Esophagus (tissue), 2 donors: ENCODE results near the gene VAMP4. TPM values are rescaled to one million over a fixed set of nuclear protein-coding genes. Genes with fewer than 3 reads are reported as not detected.

Experiments
- H3K27ac ChIP-seq, 2 donors: one replicate each; pipeline ENCODE4 v1.5.1; 2013; ENCODE audit warnings: low read depth in 2 of 2, mild to moderate bottlenecking in 2 of 2, inconsistent platforms in 1 of 2, low read length in 1 of 2, moderate library complexity in 1 of 2
- H3K27me3 ChIP-seq, 2 donors: one replicate each; pipeline ENCODE4 v1.6.1; 2013; ENCODE audit warnings: low read length in 2 of 2, control low read depth in 1 of 2, mild to moderate bottlenecking in 1 of 2; ENCODE audit not compliant: insufficient read depth in 2 of 2, control insufficient read depth in 1 of 2
- H3K36me3 ChIP-seq, 2 donors: one replicate each; pipeline ENCODE4 v1.6.1; 2013; ENCODE audit warnings: low read length in 1 of 2; ENCODE audit not compliant: control insufficient read depth in 2 of 2, insufficient read depth in 2 of 2
- H3K4me1 ChIP-seq, 2 donors: one replicate each; pipeline ENCODE4 v1.6.1; 2013; ENCODE audit warnings: low read length in 1 of 2; ENCODE audit not compliant: control insufficient read depth in 2 of 2, insufficient read depth in 2 of 2
- H3K4me3 ChIP-seq, 2 donors: one replicate each; pipeline ENCODE4 v1.5.1; 2013; ENCODE audit warnings: low read length in 2 of 2, mild to moderate bottlenecking in 2 of 2, low read depth in 1 of 2, moderate library complexity in 1 of 2
- H3K9me3 ChIP-seq, 2 donors: one replicate each; pipeline ENCODE4 v1.6.1; 2013; ENCODE audit warnings: mild to moderate bottlenecking in 2 of 2, low read depth in 1 of 2, low read length in 1 of 2, moderate library complexity in 1 of 2; ENCODE audit not compliant: control insufficient read depth in 2 of 2, insufficient read depth in 1 of 2
- WGBS, 2 donors: extraction: QIAGEN DNeasy Blood & Tissue Kit; methylation state at CpG; one replicate each; pipeline ENCODE4 v1.1.7; 2013; 5-methylcytosine and 5-hydroxymethylcytosine counted together
- polyA plus RNA-seq, 2 donors: library from polyadenylated mRNA; stranded (reverse); fragments of 200-250 nt; gene quantifications; one replicate each; pipeline ENCODE4 v1.2.3, GENCODE V29; 2013
- donor health status: healthy with polysubstance abuse.
- donor health status: Bipolar disorder and iron deficiency.

VAMP4 gene
- polyA plus RNA-seq, 2 donors = 5.0 to 5.5 TPM

DNA sequence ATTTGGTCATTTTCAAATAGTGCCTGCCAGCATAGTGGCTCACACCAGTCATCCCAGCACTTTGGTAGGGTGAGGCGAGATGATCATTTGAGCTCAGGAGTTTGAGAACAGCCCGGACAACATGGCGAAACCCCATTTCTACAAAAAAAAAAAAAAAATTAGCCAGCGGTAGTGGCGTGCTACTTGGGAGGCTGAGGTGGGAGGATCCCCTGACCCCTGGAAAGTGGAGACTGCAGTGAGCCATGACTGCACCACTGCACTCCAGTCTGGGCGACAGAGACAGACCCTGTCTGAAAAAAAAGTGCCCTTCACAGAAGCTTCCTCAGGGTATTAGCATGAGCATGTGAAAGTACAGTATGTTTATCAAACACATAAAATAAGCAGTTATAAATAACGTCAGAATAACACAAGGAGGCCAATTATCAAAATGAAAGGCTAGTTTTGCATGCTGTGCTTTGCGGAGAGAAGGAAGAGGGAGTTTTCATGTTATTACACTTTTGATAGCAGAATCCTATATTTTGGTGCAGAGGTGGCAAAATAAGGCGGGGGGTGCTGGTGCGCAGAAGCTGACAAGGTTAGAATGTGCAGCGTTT, 38.8 kb upstream of the VAMP4 start:
- Histone ChIP-seq H3K4me3 (peak overlapping the region; percentile 50 to 61), H3K36me3 (peaks cover 7% of the 10 kb centered on the region in 2 donors), H3K27ac (peak overlapping the region; percentile 90 to 93), H3K27me3 (no peaks in the 10 kb centered on the region), H3K9me3 (no peaks in the 10 kb centered on the region), H3K4me1 (peaks cover 3 to 6% of the 10 kb centered on the region in 2 donors)
- 42 to 43% methylated on average over 11 of the region's 11 CpGs for WGBS, 2 donors

DNA sequence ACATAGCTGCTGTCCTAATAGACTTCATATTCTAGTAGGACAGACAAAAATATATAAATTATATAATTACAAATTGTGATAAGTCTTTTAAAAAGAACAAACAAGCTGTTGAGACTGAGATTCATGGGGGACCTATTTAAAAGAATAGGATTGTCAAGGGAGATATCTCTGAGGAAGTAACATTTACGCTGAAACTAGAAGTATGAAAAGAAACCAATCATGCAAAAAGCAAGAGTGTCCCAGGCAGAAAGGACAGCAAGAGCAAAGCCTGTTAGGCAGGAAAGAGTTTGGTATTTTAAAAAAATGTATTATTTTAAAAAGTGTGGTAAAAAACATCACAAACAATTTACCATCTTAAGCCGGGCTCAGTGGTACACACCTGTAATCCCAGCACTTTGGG, 30.4 kb upstream of the VAMP4 start:
- H3K27ac ChIP-seq = no peak overlapping the region
- H3K4me1 ChIP-seq = no peaks in the 10 kb centered on the region
- H3K36me3 ChIP-seq = no peaks in the 10 kb centered on the region
- 89 to 95% methylated on average over 2 of the region's 2 CpGs for WGBS, 2 donors
- no peaks in the 10 kb centered on the region for H3K9me3 ChIP-seq
- no peak overlapping the region for H3K4me3 ChIP-seq
- H3K27me3 ChIP-seq = no peaks in the 10 kb centered on the region

DNA sequence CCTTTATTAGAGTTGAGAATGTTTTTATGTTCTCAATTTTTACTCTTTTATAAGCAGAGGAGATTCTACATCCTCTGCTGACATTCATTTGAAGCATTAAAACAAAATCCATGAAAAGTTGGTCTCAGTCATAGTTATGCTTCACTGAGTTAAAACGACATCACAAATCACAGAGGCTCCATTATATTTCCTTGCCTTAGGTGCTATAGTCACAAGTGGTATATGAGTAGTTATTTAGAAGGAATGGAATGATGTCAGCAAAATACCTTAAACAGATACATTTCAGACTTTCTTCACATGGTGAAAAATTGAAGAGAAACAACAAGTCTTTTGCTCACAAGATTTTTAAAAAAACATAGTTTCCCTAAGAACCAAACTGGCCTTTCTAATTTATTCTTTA, 27.9 kb upstream of the VAMP4 start:
- no peaks in the 10 kb centered on the region for H3K9me3 ChIP-seq
- H3K27ac ChIP-seq = no peak overlapping the region
- no peak overlapping the region for H3K4me3 ChIP-seq
- no peaks in the 10 kb centered on the region for H3K36me3 ChIP-seq
- H3K4me1 ChIP-seq = no peaks in the 10 kb centered on the region
- no peaks in the 10 kb centered on the region for H3K27me3 ChIP-seq
- WGBS, 2 donors = 39 to 61% methylated on average over 1 of the region's 1 CpG

DNA sequence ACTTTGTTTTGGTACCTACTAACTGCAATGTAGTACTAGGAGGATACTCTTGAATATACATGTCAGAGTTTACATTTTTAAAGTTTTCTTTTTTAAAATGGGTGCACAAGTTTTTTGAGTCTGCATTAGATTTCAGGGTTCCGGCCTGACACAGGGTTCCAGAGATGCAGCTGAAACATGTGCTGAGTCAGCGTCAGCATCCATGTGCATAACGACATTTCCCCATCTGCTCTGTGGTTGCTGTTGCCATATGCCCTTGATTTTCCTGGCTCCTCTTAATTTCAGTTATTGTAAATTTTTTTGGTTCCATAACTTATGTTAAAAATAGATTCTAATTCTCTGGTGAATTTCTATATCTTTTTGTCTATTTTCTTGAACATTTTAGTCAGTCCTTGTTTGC, 27.3 kb upstream of the VAMP4 start:
- Histone ChIP-seq H3K4me3 (no peak overlapping the region), H3K4me1 (no peaks in the 10 kb centered on the region), H3K27me3 (no peaks in the 10 kb centered on the region), H3K36me3 (no peaks in the 10 kb centered on the region), H3K9me3 (no peaks in the 10 kb centered on the region), H3K27ac (no peak overlapping the region)
- 69 to 80% methylated on average over 3 of the region's 3 CpGs for WGBS, 2 donors

DNA sequence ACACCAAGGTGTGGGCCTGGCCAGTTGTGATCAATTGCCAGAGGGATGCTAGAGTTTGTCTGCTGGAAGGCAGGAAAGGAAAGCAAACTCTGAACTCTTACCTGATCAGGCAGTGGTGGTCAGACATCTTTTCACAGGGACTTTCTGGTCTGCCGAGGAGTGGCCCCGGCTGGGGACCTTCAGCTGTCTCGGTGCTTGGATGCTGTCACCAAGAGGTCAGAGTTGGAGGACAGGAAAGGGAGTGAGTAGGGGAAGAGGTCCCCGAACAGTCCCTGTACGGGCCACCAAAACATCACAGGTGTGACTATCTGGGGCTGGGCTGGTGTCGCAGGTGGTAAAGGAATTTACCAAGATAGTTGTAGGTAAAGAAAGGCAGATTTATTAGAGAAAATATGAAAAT, 21.9 kb upstream of the VAMP4 start:
- H3K36me3 ChIP-seq = no peaks in the 10 kb centered on the region
- H3K9me3 ChIP-seq = no peaks in the 10 kb centered on the region
- no peaks in the 10 kb centered on the region for H3K27me3 ChIP-seq
- no peak overlapping the region for H3K27ac ChIP-seq
- 81 to 87% methylated on average over 6 of the region's 6 CpGs for WGBS, 2 donors
- H3K4me1 ChIP-seq = no peaks in the 10 kb centered on the region
- H3K4me3 ChIP-seq = no peak overlapping the region

DNA sequence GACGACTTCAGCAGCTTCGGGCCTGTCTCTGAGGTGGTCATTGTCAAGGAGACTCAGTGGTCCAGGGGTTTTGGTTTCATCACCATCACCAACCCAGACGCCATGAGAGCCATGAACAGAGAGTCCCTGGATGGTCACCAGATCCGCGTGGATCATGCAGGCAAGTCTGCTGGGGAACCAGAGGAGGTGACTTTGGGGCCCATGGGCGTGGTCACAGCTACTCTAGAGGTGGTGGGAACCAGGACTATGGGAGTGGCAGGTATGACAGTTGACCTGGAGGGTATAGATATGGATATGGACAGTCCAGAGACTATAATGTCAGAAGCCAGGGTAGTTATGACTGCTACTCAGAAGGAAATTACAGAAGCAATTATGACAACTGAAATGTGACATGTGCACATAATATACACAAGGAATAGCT, 20.3 kb upstream of the VAMP4 start:
- no peaks in the 10 kb centered on the region for H3K27me3 ChIP-seq
- H3K4me1 ChIP-seq = no peaks in the 10 kb centered on the region
- no peaks in the 10 kb centered on the region for H3K36me3 ChIP-seq
- H3K9me3 ChIP-seq = no peaks in the 10 kb centered on the region
- WGBS, 2 donors = 85 to 87% methylated on average over 6 of the region's 6 CpGs
- no peak overlapping the region for H3K4me3 ChIP-seq
- H3K27ac ChIP-seq = no peak overlapping the region

DNA sequence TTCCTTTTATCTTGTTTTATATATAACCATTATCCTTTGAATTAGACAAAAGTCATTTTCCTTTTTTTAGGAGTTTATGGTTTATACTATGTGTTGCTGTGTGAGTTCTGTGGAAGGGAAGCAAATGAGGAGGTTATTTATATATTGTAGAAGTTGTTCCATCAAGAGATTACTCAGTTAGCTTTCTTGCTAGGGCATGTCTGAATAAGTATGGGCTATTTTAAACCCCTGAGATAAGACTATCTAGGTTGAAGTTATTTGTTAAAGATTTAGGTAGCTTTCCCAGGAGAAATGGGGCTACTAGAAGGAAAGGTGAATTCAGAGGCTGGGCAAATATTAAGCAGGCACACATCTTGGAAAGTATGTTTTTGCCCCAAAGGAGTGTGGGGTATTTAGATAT, 16.1 kb upstream of the VAMP4 start:
- Histone ChIP-seq H3K9me3 (no peaks in the 10 kb centered on the region), H3K27ac (no peak overlapping the region), H3K4me3 (no peak overlapping the region), H3K4me1 (no peaks in the 10 kb centered on the region), H3K36me3 (no peaks in the 10 kb centered on the region), H3K27me3 (no peaks in the 10 kb centered on the region)

DNA sequence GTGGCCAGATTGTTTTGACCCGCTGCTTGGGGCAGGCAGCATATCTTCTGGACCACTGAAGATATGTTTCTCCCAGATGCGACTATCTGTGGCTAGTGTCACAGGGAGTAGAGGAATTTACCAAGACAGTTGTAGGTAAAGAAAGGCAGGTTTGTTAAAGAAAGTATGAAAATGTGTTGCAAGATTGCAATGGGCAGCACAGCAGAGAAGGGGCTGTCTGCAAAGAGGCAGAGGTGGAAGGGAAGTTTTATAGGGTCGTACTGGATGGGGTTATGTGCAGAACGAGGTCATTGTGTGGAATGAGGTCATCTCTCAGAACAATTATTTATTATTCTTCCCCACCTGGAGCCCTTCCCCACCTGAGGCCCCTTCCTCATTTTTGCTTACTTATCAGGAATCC, 15.0 kb upstream of the VAMP4 start:
- Histone ChIP-seq H3K27ac (no peak overlapping the region), H3K4me1 (no peaks in the 10 kb centered on the region), H3K27me3 (no peaks in the 10 kb centered on the region), H3K4me3 (no peak overlapping the region), H3K36me3 (no peaks in the 10 kb centered on the region), H3K9me3 (no peaks in the 10 kb centered on the region)
- 89 to 93% methylated on average over 4 of the region's 4 CpGs for WGBS, 2 donors

DNA sequence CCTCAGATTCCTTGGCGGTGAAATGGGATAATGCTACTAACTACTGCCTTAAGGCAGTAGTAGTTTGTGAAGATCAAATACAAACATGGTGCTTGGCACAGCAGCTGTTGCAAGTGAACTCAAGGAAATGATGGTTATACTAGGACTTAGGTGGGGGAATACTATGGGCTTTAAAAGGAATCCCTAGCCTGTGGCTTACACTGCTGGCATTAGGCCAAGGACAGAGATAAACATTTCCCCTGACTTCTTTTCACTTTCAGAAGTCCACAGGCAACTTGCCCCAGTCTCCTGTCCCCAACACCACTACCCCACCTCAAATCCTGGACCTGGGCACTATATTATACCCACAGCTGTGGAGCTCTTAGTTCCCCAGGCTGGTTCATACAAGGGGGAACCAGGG, 13.1 kb upstream of the VAMP4 start:
- Histone ChIP-seq H3K27me3 (no peaks in the 10 kb centered on the region), H3K9me3 (no peaks in the 10 kb centered on the region), H3K36me3 (no peaks in the 10 kb centered on the region), H3K4me1 (no peaks in the 10 kb centered on the region), H3K27ac (no peak overlapping the region), H3K4me3 (no peak overlapping the region)
- 97 to 99% methylated on average over 1 of the region's 1 CpG for WGBS, 2 donors

DNA sequence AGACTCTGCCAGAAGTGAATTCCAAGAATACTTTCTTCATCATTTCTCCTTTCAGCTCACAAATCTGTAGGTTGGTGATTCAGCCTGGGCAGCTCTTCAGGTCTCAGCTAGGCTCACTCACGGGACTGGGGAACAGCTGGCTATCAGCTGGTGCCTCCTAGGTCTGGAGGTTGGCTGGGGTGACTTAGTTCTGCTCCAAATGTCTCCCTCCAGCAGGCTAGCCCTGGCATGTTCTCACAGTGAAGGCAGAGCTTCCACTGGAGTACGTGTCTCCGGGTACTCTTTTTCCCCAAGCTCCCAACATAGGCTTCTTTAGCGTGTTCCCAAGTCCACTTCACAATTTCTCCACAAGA, 12.5 kb upstream of the VAMP4 start:
- Histone ChIP-seq H3K36me3 (no peaks in the 10 kb centered on the region), H3K9me3 (no peaks in the 10 kb centered on the region), H3K27me3 (no peaks in the 10 kb centered on the region), H3K27ac (no peak overlapping the region), H3K4me1 (no peaks in the 10 kb centered on the region), H3K4me3 (no peak overlapping the region)
- 38 to 59% methylated on average over 4 of the region's 4 CpGs for WGBS, 2 donors
